WTC11 (cell line): ENCODE measurements around the gene ATG2B. TPM values are rescaled to one million over a fixed set of nuclear protein-coding genes. Genes with fewer than 3 reads are reported as not detected.

Experiments used
- ATAC-seq: fragments of 200-7000 bp; cut with Tn5 transposase; 2 replicates; pipeline ENCODE4 v1.10.0; 2021; ENCODE audit warnings: mild to moderate bottlenecking, moderate library complexity
- CTCF ChIA-PET: fragments of 300-600 bp; sonication (Branson Sonifier 250); formaldehyde crosslinking; loops from one replicate; lab custom pipeline; 2021; ENCODE audit warnings: antibody characterized with exemption; lab: Charles Lee
- POLR2A ChIA-PET: fragments of 350-600 bp; sonication (Branson Sonifier 250); formaldehyde crosslinking; loops from one replicate; lab custom pipeline; 2021; ENCODE audit warnings: antibody characterized with exemption; lab: Charles Lee
- DNase-seq: peaks from one replicate; pipeline ENCODE4 v3.0.0; 2021; ENCODE audit warnings: low spot score
- H3K27ac Mint-ChIP-seq: 2 replicates; pipeline ENCODE4 v1.8.0; 2021; ENCODE audit warnings: mixed read lengths
- H3K27me3 Mint-ChIP-seq: 2 replicates; pipeline ENCODE4 v1.8.0; 2021; ENCODE audit warnings: low read depth, mild to moderate bottlenecking, moderate library complexity, mixed read lengths
- H3K36me3 Mint-ChIP-seq: 2 replicates; pipeline ENCODE4 v1.8.0; 2021; ENCODE audit warnings: mixed read lengths
- H3K4me1 Mint-ChIP-seq: 2 replicates; pipeline ENCODE4 v1.8.0; 2022; ENCODE audit warnings: mixed read lengths
- H3K4me3 Mint-ChIP-seq: 2 replicates; pipeline ENCODE4 v1.8.0; 2021; ENCODE audit warnings: mild to moderate bottlenecking, moderate library complexity, mixed read lengths
- H3K9me3 Mint-ChIP-seq: 2 replicates; pipeline ENCODE4 v1.8.0; 2021; ENCODE audit warnings: mixed read lengths
- AFF4 ChIP-seq: sonication (generic); formaldehyde crosslinking; IDR thresholded peaks from 2 replicates; pipeline ENCODE4 v1.8.1; 2023; ENCODE audit warnings: mild to moderate bottlenecking, missing genetic modification reagents, borderline replicate concordance
- ATF3 ChIP-seq: sonication (generic); formaldehyde crosslinking; conservative IDR thresholded peaks from 2 replicates; pipeline ENCODE4 v1.8.1; 2022; ENCODE audit warnings: mild to moderate bottlenecking, missing genetic modification reagents
- ESRRA ChIP-seq: sonication (generic); formaldehyde crosslinking; IDR thresholded peaks from 2 replicates; pipeline ENCODE4 v1.8.1; 2022; ENCODE audit warnings: mild to moderate bottlenecking, missing genetic modification reagents, borderline replicate concordance
- FOXJ3 ChIP-seq: sonication (generic); formaldehyde crosslinking; IDR thresholded peaks from 2 replicates; pipeline ENCODE4 v1.9.0; 2021; ENCODE audit warnings: missing genetic modification reagents, mild to moderate bottlenecking, borderline replicate concordance
- GTF2I ChIP-seq: fragments of 250-450 bp; sonication (Bioruptor Pico); conservative IDR thresholded peaks from 2 replicates; pipeline ENCODE4 v1.4.0; 2021; ENCODE audit warnings: mild to moderate bottlenecking
- JUN ChIP-seq: sonication (generic); formaldehyde crosslinking; IDR thresholded peaks from 2 replicates; pipeline ENCODE4 v1.8.0; 2023; ENCODE audit warnings: mild to moderate bottlenecking, missing genetic modification reagents
- NFATC4 ChIP-seq: fragments of 250-450 bp; sonication (Bioruptor Pico); IDR thresholded peaks from 2 replicates; pipeline ENCODE4 v1.9.0; 2021; ENCODE audit warnings: mild to moderate bottlenecking
- NFE2L1 ChIP-seq: sonication (generic); formaldehyde crosslinking; IDR thresholded peaks from 2 replicates; pipeline ENCODE4 v1.8.1; 2023; ENCODE audit warnings: missing genetic modification reagents
- NFYB ChIP-seq: sonication (generic); formaldehyde crosslinking; conservative IDR thresholded peaks from 2 replicates; pipeline ENCODE4 v1.8.0; 2022; ENCODE audit warnings: low read depth, missing genetic modification reagents
- PRDM15 ChIP-seq: sonication (generic); formaldehyde crosslinking; IDR thresholded peaks from 2 replicates; pipeline ENCODE4 v1.8.0; 2022; ENCODE audit warnings: missing genetic modification reagents
- PRRX2 ChIP-seq: fragments of 250-450 bp; sonication (Bioruptor Pico); IDR thresholded peaks from 2 replicates; pipeline ENCODE4 v1.8.0; 2021; ENCODE audit warnings: mild to moderate bottlenecking
- RORB ChIP-seq: fragments of 250-450 bp; sonication (Bioruptor Pico); IDR thresholded peaks from 2 replicates; pipeline ENCODE4 v1.9.0; 2021; ENCODE audit warnings: mild to moderate bottlenecking
- TEAD1 ChIP-seq: sonication (generic); formaldehyde crosslinking; IDR thresholded peaks from 2 replicates; pipeline ENCODE4 v1.8.0; 2022; ENCODE audit warnings: mild to moderate bottlenecking, missing genetic modification reagents
- TEAD4 ChIP-seq: sonication (generic); formaldehyde crosslinking; IDR thresholded peaks from 2 replicates; pipeline ENCODE4 v1.8.0; 2022; ENCODE audit warnings: mild to moderate bottlenecking, missing genetic modification reagents
- ZNF425 ChIP-seq: fragments of 250-450 bp; sonication (Bioruptor Pico); conservative IDR thresholded peaks from 2 replicates; pipeline ENCODE4 v1.9.0; 2021; ENCODE audit warnings: mild to moderate bottlenecking
- ZSCAN18 ChIP-seq: fragments of 250-450 bp; sonication (Bioruptor Pico); IDR thresholded peaks from 2 replicates; pipeline ENCODE4 v2.1.2; 2022; ENCODE audit warnings: mild to moderate bottlenecking, moderate library complexity
- total RNA-seq: library from RNA; stranded (reverse); gene quantifications from 3 replicates; pipeline ENCODE4 v1.2.3, GENCODE V29; 2021

The ATG2B gene
- total RNA-seq, 1 experiment from 2014 or later: 10.3 TPM

- no peak for TF ChIP-seq ZNF425
Observed at GRCh38 chr14:96271421-96271762, 91.7 kb downstream of the ATG2B start (continued).

- Mint-ChIP-seq H3K27me3 (no peaks in the 10 kb centered on the region), H3K4me1 (peaks cover 6% of the 10 kb centered on the region), H3K36me3 (peaks cover 10% of the 10 kb centered on the region), H3K4me3 (no peak overlapping the region), H3K27ac (no peak overlapping the region), H3K9me3 (peaks cover 21% of the 10 kb centered on the region)
- ATAC-seq (no peak), DNase-seq (no peak)
- ChIA-PET POLR2A (no interaction called here), CTCF (interaction anchor here (7.6 kb wide), 1 partner anchor 170 kb away, joined by 94 read pairs; no protein-coding TSS in a partner anchor)
- no peak for TF ChIP-seq PRRX2 (CRISPR knock-in tag)
- no peak for TF ChIP-seq TEAD1 (CRISPR knock-in tag)
- TF ChIP-seq NFYB (CRISPR knock-in tag): no peak
- TF ChIP-seq ATF3 (CRISPR knock-in tag): no peak
- no peak for TF ChIP-seq NFE2L1
- TF ChIP-seq ZNF425: no peak
- TF ChIP-seq TEAD4: no peak
- no peak for TF ChIP-seq NFATC4 (CRISPR knock-in tag)
- no peak for TF ChIP-seq AFF4 (CRISPR knock-in tag)
- no peak for TF ChIP-seq RORB (CRISPR knock-in tag)
- no peak for TF ChIP-seq FOXJ3
- no peak for TF ChIP-seq ZSCAN18 (CRISPR knock-in tag)
- TF ChIP-seq ESRRA (CRISPR knock-in tag): no peak
- TF ChIP-seq JUN: no peak
- TF ChIP-seq GTF2I: no peak
- no peak for TF ChIP-seq PRDM15 (CRISPR knock-in tag)
Observed at GRCh38 chr14:96270565-96271420, 92.3 kb downstream of the ATG2B start.
